Measurements from ENCODE around the gene OR2T27. TPM values are rescaled to one million over a fixed set of nuclear protein-coding genes. Genes with fewer than 3 reads are reported as not detected.
"Not testable (repeated sequence)": the region's sequence is repeated elsewhere in the genome, so short reads cannot be mapped to it uniquely, and the experiment has no call there.

Gene OR2T27, protein sequence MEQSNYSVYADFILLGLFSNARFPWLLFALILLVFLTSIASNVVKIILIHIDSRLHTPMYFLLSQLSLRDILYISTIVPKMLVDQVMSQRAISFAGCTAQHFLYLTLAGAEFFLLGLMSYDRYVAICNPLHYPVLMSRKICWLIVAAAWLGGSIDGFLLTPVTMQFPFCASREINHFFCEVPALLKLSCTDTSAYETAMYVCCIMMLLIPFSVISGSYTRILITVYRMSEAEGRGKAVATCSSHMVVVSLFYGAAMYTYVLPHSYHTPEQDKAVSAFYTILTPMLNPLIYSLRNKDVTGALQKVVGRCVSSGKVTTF
- not detected for total RNA-seq

- H3K36me3 Mint-ChIP-seq; ATAC-seq (ENCODE audit: low read depth); DNase-seq; H3K9me3 Mint-ChIP-seq; H3K27ac Mint-ChIP-seq; H3K4me3 Mint-ChIP-seq; POLR2A ChIA-PET; H3K4me1 Mint-ChIP-seq; H3K27me3 Mint-ChIP-seq: not testable (repeated sequence)
Observed at GRCh38 chr1:248655354-248655753, at the start of gene OR2T27. Gene OR2T27, minus strand, starts transcription at chr1:248655528. Its CDS starts 4,644 bp downstream, at chr1:248650884.

- no peaks in the 10 kb centered on the region for H3K9me3 Mint-ChIP-seq
- no peak overlapping the region for H3K27ac Mint-ChIP-seq
- ATAC-seq (ENCODE audit: low read depth) (no peak), DNase-seq (no peak)
- peaks cover 2% of the 10 kb centered on the region for H3K27me3 Mint-ChIP-seq
- POLR2A ChIA-PET, result no interaction called here
- H3K36me3 Mint-ChIP-seq, result no peaks in the 10 kb centered on the region
- H3K4me1 Mint-ChIP-seq, result no peaks in the 10 kb centered on the region
- H3K4me3 Mint-ChIP-seq, result no peak overlapping the region
Observed at GRCh38 chr1:248704606-248705005, 49.3 kb upstream of the OR2T27 start.

- DNase-seq (no peak), ATAC-seq (ENCODE audit: low read depth) (no peak)
- Mint-ChIP-seq H3K4me1 (no peaks in the 10 kb centered on the region), H3K36me3 (no peaks in the 10 kb centered on the region), H3K27me3 (peaks cover 2% of the 10 kb centered on the region), H3K4me3 (no peak overlapping the region), H3K9me3 (no peaks in the 10 kb centered on the region), H3K27ac (no peak overlapping the region)
- POLR2A ChIA-PET, result no interaction called here
Observed at GRCh38 chr1:248703674-248704073, 48.3 kb upstream of the OR2T27 start.

GRCh38 chr1:248702714-248703113 is 47.4 kb upstream of the OR2T27 start, which contains the start of gene OR14I1:
Gene OR14I1, minus strand, starts transcription at chr1:248702766.
- POLR2A ChIA-PET, result no interaction called here
- peaks cover 2% of the 10 kb centered on the region for H3K27me3 Mint-ChIP-seq
- H3K4me3 Mint-ChIP-seq, result no peak within 1 kb of the TSS
- no peak within 1 kb of the TSS for H3K27ac Mint-ChIP-seq
- no peaks in the 10 kb centered on the region for H3K9me3 Mint-ChIP-seq
- DNase-seq (no peak), ATAC-seq (ENCODE audit: low read depth) (no peak)
- H3K36me3 Mint-ChIP-seq, result no peaks in the 10 kb centered on the region
- H3K4me1 Mint-ChIP-seq, result no peaks in the 10 kb centered on the region

DNA sequence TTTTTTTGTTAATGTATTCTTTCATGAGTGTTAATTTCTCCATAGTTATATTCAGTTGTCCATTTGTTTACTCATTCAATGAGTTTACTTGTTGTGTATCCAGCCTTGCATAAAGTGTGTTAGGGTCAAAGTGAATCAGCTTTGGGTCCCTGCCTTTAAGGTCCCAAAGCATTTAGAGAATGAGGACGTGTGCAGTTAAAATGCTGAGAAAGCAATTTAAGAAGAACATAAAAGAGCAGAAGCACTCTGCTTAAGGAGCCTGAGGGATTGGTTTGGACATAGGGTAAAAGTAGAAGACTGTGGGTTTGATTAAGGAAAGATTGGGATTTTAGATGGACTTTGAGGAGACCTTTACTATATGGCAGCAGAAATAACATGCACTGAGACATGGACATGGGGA is 43.8 kb upstream of the OR2T27 start:
- Mint-ChIP-seq H3K27me3 (no peaks in the 10 kb centered on the region), H3K27ac (no peak overlapping the region), H3K36me3 (no peaks in the 10 kb centered on the region), H3K4me3 (no peak overlapping the region), H3K4me1 (no peaks in the 10 kb centered on the region), H3K9me3 (no peaks in the 10 kb centered on the region)
- POLR2A ChIA-PET, result no interaction called here
- no peak for ATAC-seq (ENCODE audit: low read depth)
- no peak for DNase-seq

GRCh38 chr1:248697907-248698306 is 42.6 kb upstream of the OR2T27 start:
- no peak overlapping the region for H3K4me3 Mint-ChIP-seq

GRCh38 chr1:248696774-248697173 is 41.4 kb upstream of the OR2T27 start:
- ATAC-seq (ENCODE audit: low read depth), result no peak
- Mint-ChIP-seq H3K4me3 (no peak overlapping the region), H3K9me3 (peaks cover 3% of the 10 kb centered on the region), H3K4me1 (no peaks in the 10 kb centered on the region), H3K27ac (no peak overlapping the region), H3K36me3 (peaks cover 2% of the 10 kb centered on the region), H3K27me3 (no peaks in the 10 kb centered on the region)
- DNase-seq, result no peak
- POLR2A ChIA-PET, result no interaction called here

More at GRCh38 chr1:248697907-248698306, 42.6 kb upstream of the OR2T27 start:
- Mint-ChIP-seq H3K36me3 (no peaks in the 10 kb centered on the region), H3K27ac (no peak overlapping the region), H3K27me3 (no peaks in the 10 kb centered on the region), H3K4me1 (no peaks in the 10 kb centered on the region), H3K9me3 (no peaks in the 10 kb centered on the region)
- ATAC-seq (ENCODE audit: low read depth) (no peak), DNase-seq (no peak)
- POLR2A ChIA-PET, result no interaction called here

DNA sequence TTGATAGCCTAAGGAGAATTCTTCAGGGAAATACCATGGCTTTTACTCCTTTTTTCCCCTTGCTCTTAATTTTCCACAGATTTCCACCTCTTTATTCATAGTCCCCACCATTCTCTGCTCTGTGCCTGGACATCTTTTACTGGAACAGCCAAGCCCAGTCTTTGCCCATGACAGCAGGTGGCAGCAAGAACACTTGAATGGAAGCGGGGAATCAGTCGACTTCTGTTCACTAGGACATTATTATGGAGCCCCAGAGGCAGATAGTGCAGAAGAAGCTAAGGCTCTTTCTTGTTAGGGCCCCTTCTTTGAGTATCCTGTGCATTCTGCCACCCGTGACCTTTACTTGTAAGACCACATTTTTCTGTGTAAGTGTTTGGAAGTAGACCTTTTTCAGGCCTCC is 40.9 kb upstream of the OR2T27 start:
- DNase-seq (no peak), ATAC-seq (ENCODE audit: low read depth) (no peak)
- H3K4me3 Mint-ChIP-seq, result no peak overlapping the region
- H3K27me3 Mint-ChIP-seq, result no peaks in the 10 kb centered on the region
- no peaks in the 10 kb centered on the region for H3K4me1 Mint-ChIP-seq
- H3K36me3 Mint-ChIP-seq, result peaks cover 2% of the 10 kb centered on the region
- H3K9me3 Mint-ChIP-seq, result peaks cover 4% of the 10 kb centered on the region
- POLR2A ChIA-PET, result no interaction called here
- H3K27ac Mint-ChIP-seq, result no peak overlapping the region

- DNase-seq (no peak), ATAC-seq (ENCODE audit: low read depth) (no peak)
- Mint-ChIP-seq H3K27ac (no peak overlapping the region), H3K9me3 (peaks cover 6% of the 10 kb centered on the region), H3K4me1 (no peaks in the 10 kb centered on the region), H3K36me3 (peaks cover 2% of the 10 kb centered on the region), H3K27me3 (no peaks in the 10 kb centered on the region), H3K4me3 (no peak overlapping the region)
- POLR2A ChIA-PET, result no interaction called here
Observed at GRCh38 chr1:248695451-248696132, 40.3 kb upstream of the OR2T27 start.

DNA sequence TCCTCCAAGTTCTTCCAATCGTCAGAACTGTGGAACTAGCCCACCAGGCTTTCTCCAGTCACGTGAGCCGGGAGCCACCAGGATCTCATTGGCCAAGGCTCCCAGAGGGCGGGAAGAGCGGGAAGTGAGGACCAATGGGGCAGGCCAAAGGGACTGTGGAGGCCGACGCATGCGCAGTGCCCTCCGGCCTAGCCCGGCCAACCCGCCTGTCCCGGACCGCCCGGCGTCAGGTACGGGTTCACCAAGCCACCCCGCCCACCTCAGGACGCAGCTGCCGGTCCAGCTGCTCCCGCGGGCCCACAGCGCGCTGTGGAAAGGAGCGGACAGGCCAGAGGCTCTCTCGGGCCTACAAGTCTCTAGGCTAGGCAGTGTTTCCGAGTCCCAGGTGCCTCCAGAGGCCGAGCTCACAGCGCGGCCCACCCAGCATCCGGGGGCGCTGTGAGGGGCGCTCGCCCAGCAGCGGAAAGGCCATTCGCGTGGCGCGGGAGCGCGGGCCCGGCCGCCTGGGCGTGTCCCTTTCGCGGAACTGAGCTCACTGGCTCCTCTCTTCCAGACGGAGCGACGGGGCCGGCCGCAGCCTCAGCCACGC is 36.3 kb upstream of the OR2T27 start:
- H3K4me3 Mint-ChIP-seq, result no peak overlapping the region
- no peaks in the 10 kb centered on the region for H3K27me3 Mint-ChIP-seq
- DNase-seq (no peak), ATAC-seq (ENCODE audit: low read depth) (no peak)
- peaks cover 1% of the 10 kb centered on the region for H3K4me1 Mint-ChIP-seq
- POLR2A ChIA-PET, result no interaction called here
- H3K9me3 Mint-ChIP-seq, result peaks cover 6% of the 10 kb centered on the region
- no peak overlapping the region for H3K27ac Mint-ChIP-seq
- H3K36me3 Mint-ChIP-seq, result peaks cover 2% of the 10 kb centered on the region

- Mint-ChIP-seq H3K27me3 (peaks cover 2% of the 10 kb centered on the region), H3K4me3 (no peak overlapping the region), H3K9me3 (peaks cover 6% of the 10 kb centered on the region), H3K27ac (no peak overlapping the region), H3K4me1 (peaks cover 1% of the 10 kb centered on the region), H3K36me3 (peaks cover 2% of the 10 kb centered on the region)
- DNase-seq, result no peak
- POLR2A ChIA-PET, result no interaction called here
- no peak for ATAC-seq (ENCODE audit: low read depth)
Observed at GRCh38 chr1:248688527-248689298, 33.4 kb upstream of the OR2T27 start.

DNA sequence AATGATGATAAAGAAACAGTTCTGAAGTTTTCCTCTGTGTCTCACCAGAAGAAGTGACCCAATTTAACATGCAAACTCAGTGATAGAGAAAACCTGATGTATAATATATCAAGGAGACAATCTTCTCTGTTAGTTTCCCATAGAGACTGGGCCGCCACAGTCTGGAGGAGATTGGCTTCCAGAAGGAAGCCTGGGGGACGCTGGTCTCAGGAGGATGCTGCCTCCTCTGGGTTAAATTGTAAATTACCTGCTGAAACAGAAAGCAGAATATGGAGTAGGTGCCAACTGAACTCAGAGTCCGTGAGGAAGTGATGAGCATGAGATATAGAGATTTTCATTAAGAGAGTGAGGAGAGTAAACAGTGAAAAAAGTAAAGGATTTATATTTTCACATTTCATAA is 31.5 kb upstream of the OR2T27 start:
- DNase-seq, result no peak
- Mint-ChIP-seq H3K4me1 (peaks cover 1% of the 10 kb centered on the region), H3K27me3 (peaks cover 6% of the 10 kb centered on the region), H3K9me3 (peaks cover 2% of the 10 kb centered on the region), H3K4me3 (no peak overlapping the region), H3K27ac (no peak overlapping the region), H3K36me3 (no peaks in the 10 kb centered on the region)
- POLR2A ChIA-PET, result no interaction called here
- peak; percentile 82 for ATAC-seq (ENCODE audit: low read depth)

DNA sequence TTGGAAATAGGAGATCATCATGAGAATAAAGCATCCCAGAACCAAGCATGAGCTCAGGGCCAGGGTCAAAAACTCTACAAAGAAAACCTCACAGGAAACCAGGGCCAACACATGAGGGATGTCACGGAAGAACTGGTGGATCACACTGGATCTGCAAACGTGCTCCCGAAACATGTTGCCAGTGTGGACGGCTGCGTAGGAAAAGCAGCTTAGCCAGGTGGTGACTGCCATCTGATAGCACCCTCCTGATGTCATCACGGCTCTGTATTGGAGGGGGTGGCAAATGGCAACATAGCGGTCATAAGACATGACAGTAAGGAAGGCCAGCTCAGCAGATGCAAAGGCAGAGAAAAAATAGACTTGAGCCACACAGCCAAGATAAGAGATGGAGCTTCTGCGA is 26.3 kb upstream of the OR2T27 start:
- Mint-ChIP-seq H3K27me3 (peaks cover 6% of the 10 kb centered on the region), H3K36me3 (no peaks in the 10 kb centered on the region), H3K4me3 (no peak overlapping the region), H3K27ac (no peak overlapping the region), H3K4me1 (no peaks in the 10 kb centered on the region), H3K9me3 (no peaks in the 10 kb centered on the region)
- no peak for ATAC-seq (ENCODE audit: low read depth)
- POLR2A ChIA-PET, result no interaction called here
- DNase-seq, result no peak

Measured in activated naive CD8-positive, alpha-beta T cell treated with anti-CD3 and anti-CD28 coated beads, Interleukin-2, amount 10 ng/mL, durations not matched to agents 7 days and 5 days (primary cell).